IMR-90 (cell line): ENCODE results near the gene ADARB2. TPM values are rescaled to one million over a fixed set of nuclear protein-coding genes. Genes with fewer than 3 reads are reported as not detected.

Experiments
- ATAC-seq: fragments of 200-7000 bp; cut with Tn5 transposase; 2 replicates; pipeline ENCODE4 v1.9.1; 2020; ENCODE audit warnings: low read depth, mild to moderate bottlenecking, moderate library complexity
- BruUV-seq: library from RNA; stranded (reverse); fragments of 400-500 nt; replicated peaks from 2 replicates; lab custom pipeline; 2021; lab: Mats Ljungman, UMichigan
- CTCF ChIA-PET: fragments of 300-600 bp; formaldehyde crosslinking; extraction: SDS; loops from one replicate; lab custom pipeline; 2021; ENCODE audit warnings: antibody characterized with exemption; lab: Yijun Ruan, JAX
- POLR2A ChIA-PET: fragments of 300-600 bp; sonication (Branson Sonifier 250); formaldehyde crosslinking; loops from one replicate; lab custom pipeline; 2022; ENCODE audit warnings: antibody characterized with exemption; ENCODE audit not compliant: unreplicated experiment; lab: Charles Lee
- DNase-seq: peaks from one replicate; pipeline ENCODE4 v3.0.0; 2013
- H2AFZ ChIP-seq: replicated peaks from 2 replicates; pipeline ENCODE3; 2013; ENCODE audit warnings: low read length, mild to moderate bottlenecking; ENCODE audit not compliant: poor library complexity
- H2AK5ac ChIP-seq: 2 replicates; pipeline ENCODE4 v1.6.1; 2013; ENCODE audit warnings: low read depth, low read length, inconsistent platforms
- H2AK9ac ChIP-seq: replicated peaks from 2 replicates; pipeline ENCODE3; 2013; ENCODE audit warnings: mild to moderate bottlenecking, low read depth, low read length, moderate library complexity; ENCODE audit not compliant: poor library complexity
- H2BK120ac ChIP-seq: 2 replicates; pipeline ENCODE4 v1.6.1; 2013; ENCODE audit warnings: low read depth, low read length, inconsistent platforms
- H2BK15ac ChIP-seq: 3 replicates; pipeline ENCODE4 v1.6.1; 2013; ENCODE audit warnings: low read depth, low read length, inconsistent platforms
- H2BK20ac ChIP-seq: 2 replicates; pipeline ENCODE4 v1.6.1; 2013; ENCODE audit warnings: low read depth, mild to moderate bottlenecking, inconsistent platforms, low read length, moderate library complexity
- H2BK5ac ChIP-seq: 2 replicates; pipeline ENCODE4 v1.6.1; 2013; ENCODE audit warnings: mild to moderate bottlenecking, low read depth, low read length, inconsistent platforms; ENCODE audit not compliant: poor library complexity, severe bottlenecking
- H3K14ac ChIP-seq: replicated peaks from 2 replicates; pipeline ENCODE4 v1.6.1; 2013; ENCODE audit warnings: low read depth, low read length, inconsistent platforms
- H3K18ac ChIP-seq: 2 replicates; pipeline ENCODE4 v1.6.1; 2013; ENCODE audit warnings: low read depth, low read length, control low read depth
- H3K23ac ChIP-seq: 2 replicates; pipeline ENCODE4 v1.6.1; 2013; ENCODE audit warnings: low read depth, low read length, inconsistent platforms
- H3K27ac ChIP-seq: 2 replicates; pipeline ENCODE4 v1.5.1; 2013; ENCODE audit warnings: mild to moderate bottlenecking, control low read depth, low read length; ENCODE audit not compliant: insufficient read depth
- H3K27me3 ChIP-seq: 2 replicates; pipeline ENCODE4 v1.6.1; 2013; ENCODE audit warnings: low read length; ENCODE audit not compliant: control insufficient read depth, insufficient read depth
- H3K36me3 ChIP-seq: 2 replicates; pipeline ENCODE4 v1.6.1; 2013; ENCODE audit warnings: low read length, mixed read lengths; ENCODE audit not compliant: control insufficient read depth, insufficient read depth
- H3K4ac ChIP-seq: 2 replicates; pipeline ENCODE4 v1.6.1; 2013; ENCODE audit warnings: low read depth, low read length, inconsistent platforms
- H3K4me1 ChIP-seq: 2 replicates; pipeline ENCODE4 v1.6.1; 2013; ENCODE audit warnings: low read length, mixed read lengths; ENCODE audit not compliant: control insufficient read depth, insufficient read depth
- H3K4me2 ChIP-seq: 2 replicates; pipeline ENCODE4 v1.6.1; 2013; ENCODE audit warnings: low read depth, mild to moderate bottlenecking, control low read depth, low read length, moderate library complexity
- H3K4me3 ChIP-seq: 2 replicates; pipeline ENCODE4 v1.5.1; 2013; ENCODE audit warnings: low read depth, mild to moderate bottlenecking, control low read depth, low read length, moderate library complexity; ENCODE audit not compliant: insufficient read depth
- H3K56ac ChIP-seq: 2 replicates; pipeline ENCODE4 v1.6.1; 2013; ENCODE audit warnings: low read length, inconsistent platforms; ENCODE audit not compliant: insufficient read depth; ENCODE audit errors: extremely low read depth
- H3K79me1 ChIP-seq, 2 experiments: 2 replicates each; pipeline ENCODE4 v1.6.1; 2013; ENCODE audit warnings: low read length in 2 of 2, inconsistent platforms in 1 of 2, low read depth in 1 of 2
- H3K9ac ChIP-seq: 2 replicates; pipeline ENCODE4 v1.6.1; 2013; ENCODE audit warnings: low read depth, low read length, control low read depth
- H3K9me1 ChIP-seq: 2 replicates; pipeline ENCODE4 v1.6.1; 2013; ENCODE audit warnings: low read length, inconsistent platforms; ENCODE audit not compliant: insufficient read depth
- H3K9me3 ChIP-seq: 2 replicates; pipeline ENCODE4 v1.6.1; 2013; ENCODE audit warnings: low read length; ENCODE audit not compliant: control insufficient read depth, insufficient read depth
- H4K20me1 ChIP-seq: 2 replicates; pipeline ENCODE4 v1.6.1; 2013; ENCODE audit warnings: low read length, inconsistent platforms; ENCODE audit not compliant: insufficient read depth
- H4K5ac ChIP-seq: 2 replicates; pipeline ENCODE4 v1.6.1; 2013; ENCODE audit warnings: mild to moderate bottlenecking, low read depth, low read length, control low read depth
- H4K8ac ChIP-seq, 2 experiments: 2 replicates each; pipeline ENCODE4 v1.6.1; 2013; ENCODE audit warnings: low read depth in 2 of 2, low read length in 2 of 2, control low read depth in 1 of 2, inconsistent platforms in 1 of 2
- H4K91ac ChIP-seq: 2 replicates; pipeline ENCODE4 v1.6.1; 2013; ENCODE audit warnings: low read depth, low read length, inconsistent platforms; ENCODE audit not compliant: insufficient read depth
- CHD1 ChIP-seq: IDR thresholded peaks from 2 replicates; pipeline ENCODE4 v1.6.1; 2012; ENCODE audit warnings: low read depth, low read length, improper control_type of control experiment
- CTCF ChIP-seq: conservative IDR thresholded peaks from 2 replicates; pipeline ENCODE4 v1.5.1; 2012; ENCODE audit warnings: mild to moderate bottlenecking, low read depth, low read length, improper control_type of control experiment
- FOS ChIP-seq: fragments of 150-350 bp; IDR thresholded peaks from 2 replicates; pipeline ENCODE4 v1.6.1; 2016; ENCODE audit warnings: low read depth, low read length
- MAFK ChIP-seq: IDR thresholded peaks from 2 replicates; pipeline ENCODE4 v1.6.1; 2012; ENCODE audit warnings: low read depth, low read length, improper control_type of control experiment
- MXI1 ChIP-seq: IDR thresholded peaks from 2 replicates; pipeline ENCODE4 v1.6.1; 2012; ENCODE audit warnings: low read depth, mild to moderate bottlenecking, low read length, moderate library complexity, borderline replicate concordance
- NFE2L2 ChIP-seq: fragments of 150-350 bp; IDR thresholded peaks from 2 replicates; pipeline ENCODE4 v1.6.1; 2016; ENCODE audit warnings: low read depth, mild to moderate bottlenecking, low read length
- RAD21 ChIP-seq: IDR thresholded peaks from 2 replicates; pipeline ENCODE4 v1.6.1; 2012; ENCODE audit warnings: low read length, improper control_type of control experiment
- RCOR1 ChIP-seq: IDR thresholded peaks from 2 replicates; pipeline ENCODE4 v1.6.1; 2012; ENCODE audit warnings: mild to moderate bottlenecking, low read length, improper control_type of control experiment; ENCODE audit not compliant: insufficient replicate concordance
- USF2 ChIP-seq: fragments of 150-350 bp; IDR thresholded peaks from 2 replicates; pipeline ENCODE4 v1.6.1; 2017; ENCODE audit warnings: mild to moderate bottlenecking, antibody characterized with exemption, low read length, low read depth
- WGBS, 2 experiments: methylation state at CpG; one replicate each; pipeline versions ENCODE4 v1.1.5 to v1.1.7; 2013; ENCODE audit warnings: missing lambda C conversion rate in 2 of 2; ENCODE audit not compliant: insufficient read length in 1 of 2; ENCODE audit errors: extremely low coverage in 2 of 2; 5-methylcytosine and 5-hydroxymethylcytosine counted together
- dilution Hi-C: fragments of 300-500 bp; cut with HindIII; formaldehyde crosslinking; loops from one replicate; pipeline ENCODE4 v1.14.3; 2018; ENCODE audit warnings: low sequenced_read_pairs; ENCODE audit not compliant: unreplicated experiment
- in situ Hi-C: fragments of 300-500 bp; cut with MboI; formaldehyde crosslinking; loops from 3 replicates; pipeline ENCODE4 v1.14.3; 2019; ENCODE audit warnings: low sequenced_read_pairs, inconsistent platforms, mixed read lengths
- intact Hi-C: fragments of 100-400 bp; cut with micrococcal nuclease; formaldehyde crosslinking; loops from 2 replicates; pipeline ENCODE4 v1.10.0; 2022
- polyA plus RNA-seq, 3 experiments: library from polyadenylated mRNA; depleted of rRNA; stranded (reverse); fragments of >200 nt; gene quantifications; 2 replicates each; pipeline ENCODE4 v1.2.3, GENCODE V29; 2012; ENCODE audit warnings: low replicate concordance in 1 of 3
- total RNA-seq: library from RNA; depleted of rRNA; stranded (reverse); fragments of >200 nt; gene quantifications from 2 replicates; pipeline ENCODE4 v1.2.3, GENCODE V29; 2012

Gene ADARB2
- total and polyA plus RNA-seq, 2 of the 4 experiments (the other 2 are of a cell fraction) = not detected

- POLR2A ChIA-PET = no interaction called here
- Histone ChIP-seq H2AK5ac (no peak overlapping the region), H3K27ac (no peak overlapping the region), H3K4me2 (no peak overlapping the region), H3K23ac (no peak overlapping the region), H3K4me3 (no peak overlapping the region), H2AFZ (no peak overlapping the region), H3K56ac (no peak overlapping the region), H2AK9ac (no peak overlapping the region), H2BK15ac (no peak overlapping the region), H4K8ac (no peak overlapping the region), H2BK120ac (no peak overlapping the region), H3K4ac (no peak overlapping the region), H3K36me3 (no peaks in the 10 kb centered on the region), H3K9ac (no peak overlapping the region), H3K27me3 (no peaks in the 10 kb centered on the region), H2BK20ac (no peak overlapping the region), H4K20me1 (no peaks in the 10 kb centered on the region), H3K18ac (no peak overlapping the region), H3K9me1 (no peaks in the 10 kb centered on the region), H4K91ac (no peak overlapping the region), H3K4me1 (no peaks in the 10 kb centered on the region), H3K14ac (no peak overlapping the region), H3K79me1 (no peaks in the 10 kb centered on the region), H3K9me3 (peaks cover 52% of the 10 kb centered on the region), H2BK5ac (no peak overlapping the region), H4K5ac (no peak overlapping the region)
- ATAC-seq (no peak), DNase-seq (no peak)
- BruUV-seq = no TSS peak
- no CpG with 5 or more reads among the region's 19 CpGs for WGBS, 2 experiments
- intact Hi-C loops = no loop called here
- CTCF ChIA-PET = no interaction called here
- in situ Hi-C loops = no loop called here
- dilution Hi-C loops = no loop called here
- TF ChIP-seq CTCF (no peak), NFE2L2 (no peak), MAFK (no peak), CHD1 (no peak), MXI1 (no peak), RAD21 (no peak), RCOR1 (no peak), USF2 (no peak), FOS (no peak)
These were observed 202.5 kb downstream of the ADARB2 start for GRCh38 chr10:1534820-1535219.
